ENCODE measurements around the gene CHID1.

CHID1 gene

DNA sequence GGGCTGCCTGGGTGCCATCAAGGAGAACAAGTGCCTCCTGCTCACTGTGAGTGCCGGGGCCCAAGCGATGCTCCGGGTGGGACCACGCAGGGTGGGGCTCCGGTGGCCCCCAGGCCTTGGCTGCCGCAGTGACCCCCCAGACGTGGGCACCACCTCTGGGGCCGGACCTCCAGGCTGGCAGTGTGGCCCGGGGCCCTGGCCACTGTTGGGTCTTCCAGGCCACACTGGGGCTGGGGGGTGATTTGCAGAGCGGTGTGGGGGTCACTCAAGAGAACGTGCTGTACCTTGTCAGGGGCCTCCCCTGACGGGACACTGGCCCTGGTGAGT lies 48.0 kb downstream of the CHID1 start:
- Histone ChIP-seq H3K9me2 (replicated peaks; ENCODE audit: low read depth, low read length) (no peaks in the 10 kb centered on the region), H4K20me1 (ENCODE audit: insufficient read depth, low read length, poor library complexity, severe bottlenecking) (no peaks in the 10 kb centered on the region), H3K4me1 (ENCODE audit: insufficient read depth, low read length, poor library complexity, severe bottlenecking) (peaks cover 3% of the 10 kb centered on the region), H3K4me2 (ENCODE audit: low read depth, low read length, poor library complexity, severe bottlenecking) (no peak overlapping the region), H3K27me3 (ENCODE audit: insufficient read depth, low read length, poor library complexity, severe bottlenecking) (no peaks in the 10 kb centered on the region), H3K9me3 (ENCODE audit: insufficient read depth, low read depth, low read length) (no peaks in the 10 kb centered on the region), H3K36me3 (ENCODE audit: insufficient read depth, low read length) (no peaks in the 10 kb centered on the region), H3K4me3 (ENCODE audit: low read length, poor library complexity, severe bottlenecking) (no peak overlapping the region), H3F3A (ENCODE audit: low read depth) (no peaks in the 10 kb centered on the region), H2AFZ (ENCODE audit: low read length) (no peak overlapping the region), H3K9ac (ENCODE audit: low read depth, low read length, poor library complexity, severe bottlenecking) (no peak overlapping the region), H3K79me2 (ENCODE audit: insufficient read depth, low read length) (no peaks in the 10 kb centered on the region)
- TF ChIP-seq, protein P1, sequence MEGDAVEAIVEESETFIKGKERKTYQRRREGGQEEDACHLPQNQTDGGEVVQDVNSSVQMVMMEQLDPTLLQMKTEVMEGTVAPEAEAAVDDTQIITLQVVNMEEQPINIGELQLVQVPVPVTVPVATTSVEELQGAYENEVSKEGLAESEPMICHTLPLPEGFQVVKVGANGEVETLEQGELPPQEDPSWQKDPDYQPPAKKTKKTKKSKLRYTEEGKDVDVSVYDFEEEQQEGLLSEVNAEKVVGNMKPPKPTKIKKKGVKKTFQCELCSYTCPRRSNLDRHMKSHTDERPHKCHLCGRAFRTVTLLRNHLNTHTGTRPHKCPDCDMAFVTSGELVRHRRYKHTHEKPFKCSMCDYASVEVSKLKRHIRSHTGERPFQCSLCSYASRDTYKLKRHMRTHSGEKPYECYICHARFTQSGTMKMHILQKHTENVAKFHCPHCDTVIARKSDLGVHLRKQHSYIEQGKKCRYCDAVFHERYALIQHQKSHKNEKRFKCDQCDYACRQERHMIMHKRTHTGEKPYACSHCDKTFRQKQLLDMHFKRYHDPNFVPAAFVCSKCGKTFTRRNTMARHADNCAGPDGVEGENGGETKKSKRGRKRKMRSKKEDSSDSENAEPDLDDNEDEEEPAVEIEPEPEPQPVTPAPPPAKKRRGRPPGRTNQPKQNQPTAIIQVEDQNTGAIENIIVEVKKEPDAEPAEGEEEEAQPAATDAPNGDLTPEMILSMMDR (conservative IDR thresholded peaks at IDR 0.05; ENCODE audit: low read length) = no peak
- no peak for TF ChIP-seq EZH2phosphoT487 (IDR thresholded peaks at IDR 0.05; ENCODE audit: borderline replicate concordance)

DNA sequence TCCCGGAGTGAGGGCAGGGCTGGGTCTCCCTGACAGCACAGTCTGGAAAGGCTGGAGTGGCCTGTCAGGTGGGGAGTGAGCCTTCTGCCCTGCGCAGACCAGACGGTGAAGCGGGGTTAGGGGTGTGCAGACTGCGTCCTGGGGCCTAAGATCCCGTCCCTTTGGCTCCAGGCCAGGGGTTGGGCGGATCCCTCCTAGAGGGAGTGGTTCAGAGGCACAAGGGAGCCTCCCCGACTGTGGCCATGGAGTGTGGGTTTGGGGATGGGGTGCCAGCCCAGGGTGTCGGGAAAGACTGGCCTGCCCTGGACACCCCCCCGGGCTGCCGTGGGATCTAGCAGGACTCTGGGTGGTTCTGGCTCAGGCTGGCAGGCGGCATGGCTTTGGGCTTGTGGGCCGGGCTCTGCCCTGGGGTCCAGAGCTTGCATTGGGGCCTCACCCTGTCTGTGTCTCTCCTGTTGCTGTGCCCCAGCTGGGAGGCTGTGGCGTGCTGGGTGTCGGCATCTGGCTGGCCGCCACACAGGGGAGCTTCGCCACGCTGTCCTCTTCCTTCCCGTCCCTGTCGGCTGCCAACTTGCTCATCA lies 48.4 kb downstream of the CHID1 start:
- Histone ChIP-seq H3K4me3 (ENCODE audit: low read length, poor library complexity, severe bottlenecking) (no peak overlapping the region), H3K27me3 (ENCODE audit: insufficient read depth, low read length, poor library complexity, severe bottlenecking) (no peaks in the 10 kb centered on the region), H3K4me1 (ENCODE audit: insufficient read depth, low read length, poor library complexity, severe bottlenecking) (peaks cover 3% of the 10 kb centered on the region), H3K9me3 (ENCODE audit: insufficient read depth, low read depth, low read length) (no peaks in the 10 kb centered on the region), H3K4me2 (ENCODE audit: low read depth, low read length, poor library complexity, severe bottlenecking) (no peak overlapping the region), H3K9me2 (replicated peaks; ENCODE audit: low read depth, low read length) (no peaks in the 10 kb centered on the region), H3F3A (ENCODE audit: low read depth) (no peaks in the 10 kb centered on the region), H3K36me3 (ENCODE audit: insufficient read depth, low read length) (no peaks in the 10 kb centered on the region), H4K20me1 (ENCODE audit: insufficient read depth, low read length, poor library complexity, severe bottlenecking) (no peaks in the 10 kb centered on the region), H3K9ac (ENCODE audit: low read depth, low read length, poor library complexity, severe bottlenecking) (no peak overlapping the region), H2AFZ (ENCODE audit: low read length) (no peak overlapping the region), H3K79me2 (ENCODE audit: insufficient read depth, low read length) (no peaks in the 10 kb centered on the region)
- TF ChIP-seq, protein P1 (conservative IDR thresholded peaks at IDR 0.05; ENCODE audit: low read length) = no peak
- TF ChIP-seq EZH2phosphoT487 (IDR thresholded peaks at IDR 0.05; ENCODE audit: borderline replicate concordance) = no peak

DNA sequence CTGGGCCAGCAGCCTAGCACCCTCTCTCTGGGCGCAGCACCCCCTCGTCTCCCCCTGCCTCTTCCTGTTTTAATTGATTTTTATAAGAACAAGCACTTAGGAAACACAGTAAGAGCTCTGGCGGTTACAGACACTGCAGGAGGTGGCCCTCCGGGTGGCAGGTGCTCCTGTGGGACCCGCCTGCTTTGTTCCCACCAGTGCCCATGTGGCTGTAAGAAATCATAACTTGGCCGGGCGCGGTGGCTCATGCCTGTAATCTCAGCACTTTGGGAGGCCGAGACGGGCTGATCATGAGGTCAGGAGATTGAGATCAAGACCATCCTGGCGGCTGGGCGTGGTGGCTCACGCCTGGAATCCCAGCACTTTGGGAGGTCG lies 49.5 kb downstream of the CHID1 start:
- no peaks in the 10 kb centered on the region for H3K9me3 ChIP-seq (ENCODE audit: insufficient read depth, low read depth, low read length)
- H3K27me3 ChIP-seq (ENCODE audit: insufficient read depth, low read length, poor library complexity, severe bottlenecking) = no peaks in the 10 kb centered on the region
- H2AFZ ChIP-seq (ENCODE audit: low read length) = no peak overlapping the region
- H3F3A ChIP-seq (ENCODE audit: low read depth) = no peaks in the 10 kb centered on the region
- no peaks in the 10 kb centered on the region for H3K79me2 ChIP-seq (ENCODE audit: insufficient read depth, low read length)
- H3K4me3 ChIP-seq (ENCODE audit: low read length, poor library complexity, severe bottlenecking) = no peak overlapping the region
- no peak overlapping the region for H3K4me2 ChIP-seq (ENCODE audit: low read depth, low read length, poor library complexity, severe bottlenecking)
- no peaks in the 10 kb centered on the region for H3K36me3 ChIP-seq (ENCODE audit: insufficient read depth, low read length)
- no peaks in the 10 kb centered on the region for H3K9me2 ChIP-seq (replicated peaks; ENCODE audit: low read depth, low read length)
- TF ChIP-seq, protein P1 (conservative IDR thresholded peaks at IDR 0.05; ENCODE audit: low read length) = no peak
- no peak for TF ChIP-seq EZH2phosphoT487 (IDR thresholded peaks at IDR 0.05; ENCODE audit: borderline replicate concordance)
- H4K20me1 ChIP-seq (ENCODE audit: insufficient read depth, low read length, poor library complexity, severe bottlenecking) = no peaks in the 10 kb centered on the region
- H3K4me1 ChIP-seq (ENCODE audit: insufficient read depth, low read length, poor library complexity, severe bottlenecking) = peaks cover 3% of the 10 kb centered on the region
- no peak overlapping the region for H3K9ac ChIP-seq (ENCODE audit: low read depth, low read length, poor library complexity, severe bottlenecking)
